Activated T-helper 1 cell treated with anti-CD3 and anti-CD28 coated beads, Interleukin-12 subunit alpha, Interleukin-12 subunit beta, Interleukin-2, Interleukin-4 antibody, amounts not matched to agents 30 ng/mL and 10 ng/mL and 1 ng/mL, durations not matched to agents 14 hours and 24 hours and 36 hours (primary cell): ENCODE measurements around the gene CACNB1. TPM values are rescaled to one million over a fixed set of nuclear protein-coding genes. Genes with fewer than 3 reads are reported as not detected.
A peak's percentile ranks its signal among the peaks of the same experiment; 100 is the strongest.

Experiments used
- DNase-seq: peaks from one replicate; pipeline ENCODE4 v3.0.0; 2021; ENCODE audit warnings: low spot score
- H3K27ac Mint-ChIP-seq: one replicate; pipeline ENCODE4 v1.8.0; 2021; ENCODE audit warnings: mild to moderate bottlenecking, mixed read lengths
- H3K27me3 Mint-ChIP-seq: one replicate; pipeline ENCODE4 v1.8.0; 2022; ENCODE audit warnings: mild to moderate bottlenecking, moderate library complexity, mixed read lengths; ENCODE audit not compliant: insufficient read depth
- H3K36me3 Mint-ChIP-seq: one replicate; pipeline ENCODE4 v1.8.0; 2021; ENCODE audit warnings: low read depth, mixed read lengths
- H3K4me1 Mint-ChIP-seq: one replicate; pipeline ENCODE4 v1.8.0; 2021; ENCODE audit warnings: low read depth, mixed read lengths
- H3K4me3 Mint-ChIP-seq: one replicate; pipeline ENCODE4 v1.8.0; 2021; ENCODE audit warnings: mild to moderate bottlenecking, moderate library complexity, mixed read lengths
- H3K9me3 Mint-ChIP-seq: one replicate; pipeline ENCODE4 v1.8.0; 2021; ENCODE audit warnings: mixed read lengths
- intact Hi-C: fragments of 100-400 bp; cut with micrococcal nuclease; formaldehyde crosslinking; loops from one replicate; pipeline ENCODE4 v1.15.1; 2024
- total RNA-seq: library from RNA; stranded (reverse); gene quantifications from 2 replicates; pipeline ENCODE4 v1.2.3, GENCODE V29; 2022

CACNB1 gene
- total RNA-seq, 1 donor from 2014 or later, result 21.8 TPM

- Mint-ChIP-seq H3K27me3 (no peaks in the 10 kb centered on the region), H3K9me3 (no peaks in the 10 kb centered on the region), H3K36me3 (peaks cover 14% of the 10 kb centered on the region), H3K27ac (peak overlapping the region; percentile 23), H3K4me1 (peaks cover 32% of the 10 kb centered on the region), H3K4me3 (peak overlapping the region; percentile 42)
- intact Hi-C loops, result no loop called here
- no peak for DNase-seq
Observed at GRCh38 chr17:39194089-39194984, 3.1 kb downstream of the CACNB1 start.

- intact Hi-C loops, result no loop called here
- Mint-ChIP-seq H3K9me3 (no peaks in the 10 kb centered on the region), H3K36me3 (peaks cover 14% of the 10 kb centered on the region), H3K27ac (no peak overlapping the region), H3K4me1 (peaks cover 23% of the 10 kb centered on the region), H3K4me3 (no peak overlapping the region), H3K27me3 (no peaks in the 10 kb centered on the region)
- DNase-seq, result no peak
Observed at GRCh38 chr17:39193346-39193745, 4.1 kb downstream of the CACNB1 start.

- H3K4me1 Mint-ChIP-seq, result peaks cover 19% of the 10 kb centered on the region
- no peak for DNase-seq
- H3K27ac Mint-ChIP-seq, result no peak overlapping the region
- H3K9me3 Mint-ChIP-seq, result no peaks in the 10 kb centered on the region
- H3K4me3 Mint-ChIP-seq, result no peak overlapping the region
- H3K27me3 Mint-ChIP-seq, result no peaks in the 10 kb centered on the region
- intact Hi-C loops, result no loop called here
- H3K36me3 Mint-ChIP-seq, result peaks cover 14% of the 10 kb centered on the region
Observed at GRCh38 chr17:39192901-39193300, 4.6 kb downstream of the CACNB1 start.

GRCh38 chr17:39191750-39192510, 5.5 kb downstream of the CACNB1 start:
- peaks cover 18% of the 10 kb centered on the region for H3K4me1 Mint-ChIP-seq
- no peak for DNase-seq
- intact Hi-C loops, result no loop called here
- H3K9me3 Mint-ChIP-seq, result no peaks in the 10 kb centered on the region
- H3K36me3 Mint-ChIP-seq, result peaks cover 14% of the 10 kb centered on the region
- H3K27me3 Mint-ChIP-seq, result no peaks in the 10 kb centered on the region
- no peak overlapping the region for H3K27ac Mint-ChIP-seq
- H3K4me3 Mint-ChIP-seq, result no peak overlapping the region

- H3K4me1 Mint-ChIP-seq, result peaks cover 2% of the 10 kb centered on the region
- H3K36me3 Mint-ChIP-seq, result peaks cover 19% of the 10 kb centered on the region
- no peak overlapping the region for H3K27ac Mint-ChIP-seq
- DNase-seq, result no peak
- no peaks in the 10 kb centered on the region for H3K27me3 Mint-ChIP-seq
- H3K4me3 Mint-ChIP-seq, result no peak overlapping the region
- intact Hi-C loops, result no loop called here
- no peaks in the 10 kb centered on the region for H3K9me3 Mint-ChIP-seq
Observed at GRCh38 chr17:39187152-39187830, 10.2 kb downstream of the CACNB1 start.

GRCh38 chr17:39186481-39187002, 10.9 kb downstream of the CACNB1 start:
- H3K4me3 Mint-ChIP-seq, result no peak overlapping the region
- peaks cover 18% of the 10 kb centered on the region for H3K36me3 Mint-ChIP-seq
- DNase-seq, result no peak
- intact Hi-C loops, result no loop called here
- H3K9me3 Mint-ChIP-seq, result no peaks in the 10 kb centered on the region
- no peak overlapping the region for H3K27ac Mint-ChIP-seq
- H3K27me3 Mint-ChIP-seq, result no peaks in the 10 kb centered on the region
- H3K4me1 Mint-ChIP-seq, result no peaks in the 10 kb centered on the region

GRCh38 chr17:39183720-39184119, 13.7 kb downstream of the CACNB1 start:
- no peaks in the 10 kb centered on the region for H3K27me3 Mint-ChIP-seq
- peak overlapping the region; percentile 26 for H3K27ac Mint-ChIP-seq
- no peaks in the 10 kb centered on the region for H3K9me3 Mint-ChIP-seq
- peaks cover 16% of the 10 kb centered on the region for H3K36me3 Mint-ChIP-seq
- no peaks in the 10 kb centered on the region for H3K4me1 Mint-ChIP-seq
- DNase-seq, result no peak
- intact Hi-C loops, result no loop called here
- H3K4me3 Mint-ChIP-seq, result no peak overlapping the region

GRCh38 chr17:39183045-39183444, 14.4 kb downstream of the CACNB1 start:
- no peak overlapping the region for H3K4me3 Mint-ChIP-seq
- no peak overlapping the region for H3K27ac Mint-ChIP-seq
- no peaks in the 10 kb centered on the region for H3K9me3 Mint-ChIP-seq
- peaks cover 17% of the 10 kb centered on the region for H3K36me3 Mint-ChIP-seq
- intact Hi-C loops, result no loop called here
- no peaks in the 10 kb centered on the region for H3K4me1 Mint-ChIP-seq
- DNase-seq, result no peak
- no peaks in the 10 kb centered on the region for H3K27me3 Mint-ChIP-seq

- Mint-ChIP-seq H3K27me3 (no peaks in the 10 kb centered on the region), H3K4me3 (no peak overlapping the region), H3K4me1 (no peaks in the 10 kb centered on the region), H3K27ac (no peak overlapping the region), H3K9me3 (no peaks in the 10 kb centered on the region), H3K36me3 (peaks cover 21% of the 10 kb centered on the region)
- intact Hi-C loops, result no loop called here
- no peak for DNase-seq
Observed at GRCh38 chr17:39181303-39181702, 16.2 kb downstream of the CACNB1 start.

- intact Hi-C loops, result no loop called here
- Mint-ChIP-seq H3K27me3 (no peaks in the 10 kb centered on the region), H3K4me3 (no peak overlapping the region), H3K27ac (no peak overlapping the region), H3K36me3 (peaks cover 19% of the 10 kb centered on the region), H3K4me1 (no peaks in the 10 kb centered on the region), H3K9me3 (no peaks in the 10 kb centered on the region)
- no peak for DNase-seq
Observed at GRCh38 chr17:39178536-39178935, 18.9 kb downstream of the CACNB1 start.

GRCh38 chr17:39177256-39177655, 20.2 kb downstream of the CACNB1 start:
- peaks cover 2% of the 10 kb centered on the region for H3K4me1 Mint-ChIP-seq
- no peak for DNase-seq
- intact Hi-C loops, result no loop called here
- H3K9me3 Mint-ChIP-seq, result no peaks in the 10 kb centered on the region
- H3K36me3 Mint-ChIP-seq, result peaks cover 9% of the 10 kb centered on the region
- H3K4me3 Mint-ChIP-seq, result no peak overlapping the region
- H3K27me3 Mint-ChIP-seq, result no peaks in the 10 kb centered on the region
- no peak overlapping the region for H3K27ac Mint-ChIP-seq

- Mint-ChIP-seq H3K9me3 (no peaks in the 10 kb centered on the region), H3K27ac (no peak overlapping the region), H3K27me3 (peaks cover under 1% of the 10 kb centered on the region), H3K4me3 (no peak overlapping the region), H3K36me3 (peaks cover 9% of the 10 kb centered on the region), H3K4me1 (peaks cover 7% of the 10 kb centered on the region)
- intact Hi-C loops, result loop anchor here (1.0 kb wide), 3 partner anchors 10 to 192 kb away; no protein-coding TSS in a partner anchor
- no peak for DNase-seq
Observed at GRCh38 chr17:39175695-39176093, 21.8 kb downstream of the CACNB1 start.
